DOHH2 (cell line): Measurements from ENCODE around the gene MMS22L.

Experiments used
- H3F3A ChIP-seq: fragments of 200-600 bp; sonication (generic), shearing (Covaris generic); 2 replicates; pipeline ENCODE4 v1.6.0; 2016; ENCODE audit warnings: antibody characterized with exemption, mild to moderate bottlenecking; ENCODE audit not compliant: control insufficient read depth, insufficient read depth
- H3K27ac ChIP-seq: fragments of 200-600 bp; sonication (generic); 2 replicates; pipeline ENCODE4 v1.5.1; 2014; ENCODE audit warnings: low read depth, mild to moderate bottlenecking, low read length, moderate library complexity
- H3K27me3 ChIP-seq: fragments of 200-600 bp; sonication (generic); 2 replicates; pipeline ENCODE4 v1.6.1; 2014; ENCODE audit warnings: mild to moderate bottlenecking, low read length, mixed read lengths; ENCODE audit not compliant: control insufficient read depth
- H3K36me3 ChIP-seq: fragments of 200-600 bp; sonication (generic); 2 replicates; pipeline ENCODE4 v1.6.1; 2014; ENCODE audit warnings: mild to moderate bottlenecking, low read length, moderate library complexity, mixed read lengths; ENCODE audit not compliant: control insufficient read depth
- H3K4me1 ChIP-seq: fragments of 200-600 bp; sonication (generic); 2 replicates; pipeline ENCODE4 v1.6.1; 2014; ENCODE audit warnings: mild to moderate bottlenecking, low read length, mixed read lengths; ENCODE audit not compliant: control insufficient read depth
- H3K4me2 ChIP-seq: fragments of 200-600 bp; sonication (generic); 2 replicates; pipeline ENCODE4 v1.6.0; 2014; ENCODE audit warnings: mild to moderate bottlenecking, low read length, moderate library complexity
- H3K4me3 ChIP-seq: fragments of 200-600 bp; sonication (generic); 2 replicates; pipeline ENCODE4 v1.5.1; 2014; ENCODE audit warnings: mild to moderate bottlenecking, low read length, mixed read lengths
- H3K79me2 ChIP-seq: fragments of 200-600 bp; sonication (generic); 2 replicates; pipeline ENCODE4 v1.6.1; 2014; ENCODE audit warnings: mild to moderate bottlenecking, low read length, mixed read lengths; ENCODE audit not compliant: control insufficient read depth
- H3K9me2 ChIP-seq: fragments of 200-600 bp; sonication (generic); replicated peaks from 2 replicates; pipeline ENCODE4 v1.6.1; 2014; ENCODE audit warnings: mild to moderate bottlenecking, low read length, mixed read lengths; ENCODE audit not compliant: control insufficient read depth
- H3K9me3 ChIP-seq: fragments of 200-600 bp; sonication (generic); 2 replicates; pipeline ENCODE4 v1.6.1; 2014; ENCODE audit warnings: antibody characterized with exemption, low read length, mixed read lengths; ENCODE audit not compliant: control insufficient read depth, insufficient read depth
- H4K20me1 ChIP-seq: fragments of 200-600 bp; sonication (generic); 2 replicates; pipeline ENCODE4 v1.6.0; 2014; ENCODE audit warnings: low read depth, mild to moderate bottlenecking, antibody characterized with exemption, low read length, moderate library complexity; ENCODE audit not compliant: control insufficient read depth, insufficient read depth
- EZH2phosphoT487 ChIP-seq: fragments of 200-600 bp; sonication (generic); IDR thresholded peaks from 2 replicates; pipeline ENCODE4 v1.6.1; 2017; ENCODE audit warnings: borderline replicate concordance, mild to moderate bottlenecking, antibody characterized with exemption, low read length, moderate library complexity, mixed read lengths
- TF ChIP-seq, protein P1 (sequence below): fragments of 200-600 bp; sonication (generic); IDR thresholded peaks from one replicate; pipeline ENCODE4 v1.5.1; 2014; ENCODE audit warnings: antibody characterized with exemption, mild to moderate bottlenecking, low read depth, low read length; ENCODE audit not compliant: poor library complexity, severe bottlenecking

MMS22L gene

DNA sequence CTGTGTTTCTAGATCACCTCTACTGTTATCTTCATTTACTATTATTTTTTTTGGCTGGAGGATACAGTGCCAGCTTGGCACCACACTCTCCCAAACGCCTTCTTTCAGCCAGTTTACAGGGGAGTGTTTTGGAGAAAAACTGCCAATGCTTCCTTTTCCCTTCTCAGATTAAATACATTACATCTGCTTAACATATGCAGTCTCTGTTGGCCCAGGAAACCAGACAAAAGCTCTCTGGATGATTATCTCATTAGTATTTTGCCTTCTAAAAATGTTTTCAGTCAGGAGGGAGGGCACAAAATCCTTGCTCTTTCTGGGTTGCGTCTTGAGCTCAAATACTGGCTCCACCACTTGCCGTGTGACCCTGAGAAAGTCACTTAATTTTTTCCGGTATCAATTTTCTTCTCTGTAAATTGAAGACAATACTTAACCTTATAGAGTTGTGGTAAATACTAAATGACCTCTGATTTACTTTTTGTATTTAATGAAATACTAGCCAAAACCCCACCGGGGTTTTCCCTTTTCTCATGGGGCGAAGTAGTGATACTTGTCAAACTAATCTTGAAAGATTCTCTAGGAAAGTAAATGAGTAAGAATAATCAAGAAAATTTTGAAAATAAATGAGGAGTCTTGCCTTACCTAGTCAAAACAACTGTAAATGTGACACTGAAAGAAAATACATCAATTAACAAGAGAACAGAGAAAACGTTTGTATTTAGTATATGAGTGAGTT, 146.2 kb downstream of the MMS22L start:
- Histone ChIP-seq H3F3A (no peaks in the 10 kb centered on the region), H3K4me3 (no peak overlapping the region), H3K27ac (no peak overlapping the region), H3K9me2 (no peaks in the 10 kb centered on the region), H3K79me2 (no peaks in the 10 kb centered on the region), H4K20me1 (no peaks in the 10 kb centered on the region), H3K4me2 (no peak overlapping the region), H3K36me3 (no peaks in the 10 kb centered on the region), H3K9me3 (no peaks in the 10 kb centered on the region), H3K27me3 (no peaks in the 10 kb centered on the region), H3K4me1 (no peaks in the 10 kb centered on the region)
- TF ChIP-seq EZH2phosphoT487 = no peak
- TF ChIP-seq, protein P1, sequence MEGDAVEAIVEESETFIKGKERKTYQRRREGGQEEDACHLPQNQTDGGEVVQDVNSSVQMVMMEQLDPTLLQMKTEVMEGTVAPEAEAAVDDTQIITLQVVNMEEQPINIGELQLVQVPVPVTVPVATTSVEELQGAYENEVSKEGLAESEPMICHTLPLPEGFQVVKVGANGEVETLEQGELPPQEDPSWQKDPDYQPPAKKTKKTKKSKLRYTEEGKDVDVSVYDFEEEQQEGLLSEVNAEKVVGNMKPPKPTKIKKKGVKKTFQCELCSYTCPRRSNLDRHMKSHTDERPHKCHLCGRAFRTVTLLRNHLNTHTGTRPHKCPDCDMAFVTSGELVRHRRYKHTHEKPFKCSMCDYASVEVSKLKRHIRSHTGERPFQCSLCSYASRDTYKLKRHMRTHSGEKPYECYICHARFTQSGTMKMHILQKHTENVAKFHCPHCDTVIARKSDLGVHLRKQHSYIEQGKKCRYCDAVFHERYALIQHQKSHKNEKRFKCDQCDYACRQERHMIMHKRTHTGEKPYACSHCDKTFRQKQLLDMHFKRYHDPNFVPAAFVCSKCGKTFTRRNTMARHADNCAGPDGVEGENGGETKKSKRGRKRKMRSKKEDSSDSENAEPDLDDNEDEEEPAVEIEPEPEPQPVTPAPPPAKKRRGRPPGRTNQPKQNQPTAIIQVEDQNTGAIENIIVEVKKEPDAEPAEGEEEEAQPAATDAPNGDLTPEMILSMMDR = no peak

DNA sequence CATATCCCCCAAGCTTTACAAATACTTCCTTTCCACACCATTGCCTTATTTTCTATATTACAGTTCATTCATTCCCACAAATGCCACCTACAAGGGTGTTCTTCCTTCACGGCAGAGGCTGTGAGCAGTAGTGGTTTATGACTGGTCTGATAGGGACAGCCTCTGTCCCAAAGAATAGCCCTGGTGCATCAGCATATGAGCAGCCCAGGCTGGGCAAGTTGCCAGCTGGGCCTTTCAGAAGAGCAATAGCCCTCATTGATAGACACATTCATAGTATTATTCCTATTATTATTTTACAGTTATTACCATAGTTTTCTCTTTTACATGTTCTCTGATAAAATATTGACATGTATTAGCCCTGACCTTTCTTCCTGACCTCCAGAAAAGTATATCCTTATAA, 149.9 kb downstream of the MMS22L start:
- no peaks in the 10 kb centered on the region for H3K9me3 ChIP-seq
- no peaks in the 10 kb centered on the region for H3K79me2 ChIP-seq
- no peaks in the 10 kb centered on the region for H3F3A ChIP-seq
- H3K27ac ChIP-seq = no peak overlapping the region
- H3K4me1 ChIP-seq = no peaks in the 10 kb centered on the region
- H3K9me2 ChIP-seq = no peaks in the 10 kb centered on the region
- no peak for TF ChIP-seq EZH2phosphoT487
- TF ChIP-seq, protein P1 = no peak
- no peaks in the 10 kb centered on the region for H3K36me3 ChIP-seq
- no peak overlapping the region for H3K4me2 ChIP-seq
- H3K27me3 ChIP-seq = no peaks in the 10 kb centered on the region
- H3K4me3 ChIP-seq = no peak overlapping the region
- H4K20me1 ChIP-seq = no peaks in the 10 kb centered on the region

DNA sequence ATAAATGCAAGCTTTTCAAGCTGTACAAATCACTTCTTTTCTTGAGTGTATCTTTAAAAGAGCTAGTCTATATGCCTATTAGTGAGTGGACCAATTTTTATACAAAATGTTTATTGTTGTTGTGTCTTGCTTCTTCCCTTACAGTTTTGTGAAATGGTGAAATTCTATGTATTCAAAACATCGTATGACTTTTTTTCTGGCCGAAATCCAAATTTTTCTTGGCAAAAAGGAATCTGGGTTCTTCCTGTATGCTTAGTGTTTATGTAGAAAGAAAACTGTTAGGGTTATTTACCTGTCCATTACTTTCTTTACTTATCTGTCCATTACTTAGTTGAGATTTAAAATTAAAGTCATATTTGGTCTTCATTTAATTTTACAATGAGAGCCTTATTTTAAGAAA, 153.9 kb downstream of the MMS22L start:
- Histone ChIP-seq H3K4me3 (no peak overlapping the region), H3K36me3 (no peaks in the 10 kb centered on the region), H3K9me2 (no peaks in the 10 kb centered on the region), H3K27me3 (no peaks in the 10 kb centered on the region), H3K4me1 (no peaks in the 10 kb centered on the region), H3K27ac (no peak overlapping the region), H3K9me3 (no peaks in the 10 kb centered on the region), H3F3A (no peaks in the 10 kb centered on the region), H3K79me2 (no peaks in the 10 kb centered on the region), H3K4me2 (no peak overlapping the region), H4K20me1 (no peaks in the 10 kb centered on the region)
- TF ChIP-seq, protein P1 = no peak
- TF ChIP-seq EZH2phosphoT487 = no peak
